Cortex of kidney (tissue), 1 donor: ENCODE results near the gene MUC6.

Experiments used
- DNase-seq: peaks from one replicate; lab custom pipeline; 2025; lab: John Stamatoyannopoulos, UW

Gene MUC6

GRCh38 chr11:1052133-1053011 is 15.9 kb upstream of the MUC6 start:
- no peak for DNase-seq

GRCh38 chr11:1051356-1052132 is 15.0 kb upstream of the MUC6 start:
- no peak for DNase-seq

GRCh38 chr11:1050581-1051355 is 14.2 kb upstream of the MUC6 start:
- DNase-seq = no peak

GRCh38 chr11:1049911-1050580 is 13.5 kb upstream of the MUC6 start:
- DNase-seq = no peak

- DNase-seq = no peak
Measured at GRCh38 chr11:1049431-1049891, 12.9 kb upstream of the MUC6 start.

- no peak for DNase-seq
Measured at GRCh38 chr11:1049071-1049405, 12.5 kb upstream of the MUC6 start.

- DNase-seq = no peak
Measured at GRCh38 chr11:1048375-1049070, 12.0 kb upstream of the MUC6 start.

- DNase-seq = no peak
Measured at GRCh38 chr11:1047595-1048156, 11.2 kb upstream of the MUC6 start.

- DNase-seq = no peak
Measured at GRCh38 chr11:1044160-1044559, 7.6 kb upstream of the MUC6 start.

- no peak for DNase-seq
Measured at GRCh38 chr11:1043563-1044096, 7.1 kb upstream of the MUC6 start.

- DNase-seq = no peak
Measured at GRCh38 chr11:1042626-1043562, 6.4 kb upstream of the MUC6 start.

- DNase-seq = no peak
Measured at GRCh38 chr11:1041936-1042608, 5.6 kb upstream of the MUC6 start.

- DNase-seq = no peak
Measured at GRCh38 chr11:1041471-1041870, 5.0 kb upstream of the MUC6 start.

GRCh38 chr11:1041149-1041467 is 4.6 kb upstream of the MUC6 start:
- DNase-seq = no peak

GRCh38 chr11:1040428-1041148 is 4.1 kb upstream of the MUC6 start:
- no peak for DNase-seq

GRCh38 chr11:1039481-1040427 is 3.2 kb upstream of the MUC6 start:
- no peak for DNase-seq

- no peak for DNase-seq
Measured at GRCh38 chr11:1038921-1039320, 2.4 kb upstream of the MUC6 start.
